Subcutaneous adipose tissue (tissue), 4 donors: ENCODE results near the gene ULK4. TPM values are rescaled to one million over a fixed set of nuclear protein-coding genes. Genes with fewer than 3 reads are reported as not detected.

Experiments
- total RNA-seq, 4 donors: library from RNA; depleted of rRNA; stranded (reverse); fragments of >200 nt; gene quantifications; one replicate each; pipeline ENCODE4 v1.1.0, GENCODE V29; 2016
- TF ChIP-seq, protein P1 (sequence below): fragments of 450-650 bp; IDR thresholded peaks from one replicate; pipeline ENCODE4 v1.5.1; 2016; ENCODE audit warnings: low read depth, mild to moderate bottlenecking, control low read depth, antibody characterized with exemption, moderate library complexity

Gene ULK4
- total RNA-seq, 4 donors from 2014 or later, result 10.6 to 32.0 (median 22.6) TPM

GRCh38 chr3:41356775-41357174, 605.1 kb downstream of the ULK4 start:
- TF ChIP-seq, protein P1, sequence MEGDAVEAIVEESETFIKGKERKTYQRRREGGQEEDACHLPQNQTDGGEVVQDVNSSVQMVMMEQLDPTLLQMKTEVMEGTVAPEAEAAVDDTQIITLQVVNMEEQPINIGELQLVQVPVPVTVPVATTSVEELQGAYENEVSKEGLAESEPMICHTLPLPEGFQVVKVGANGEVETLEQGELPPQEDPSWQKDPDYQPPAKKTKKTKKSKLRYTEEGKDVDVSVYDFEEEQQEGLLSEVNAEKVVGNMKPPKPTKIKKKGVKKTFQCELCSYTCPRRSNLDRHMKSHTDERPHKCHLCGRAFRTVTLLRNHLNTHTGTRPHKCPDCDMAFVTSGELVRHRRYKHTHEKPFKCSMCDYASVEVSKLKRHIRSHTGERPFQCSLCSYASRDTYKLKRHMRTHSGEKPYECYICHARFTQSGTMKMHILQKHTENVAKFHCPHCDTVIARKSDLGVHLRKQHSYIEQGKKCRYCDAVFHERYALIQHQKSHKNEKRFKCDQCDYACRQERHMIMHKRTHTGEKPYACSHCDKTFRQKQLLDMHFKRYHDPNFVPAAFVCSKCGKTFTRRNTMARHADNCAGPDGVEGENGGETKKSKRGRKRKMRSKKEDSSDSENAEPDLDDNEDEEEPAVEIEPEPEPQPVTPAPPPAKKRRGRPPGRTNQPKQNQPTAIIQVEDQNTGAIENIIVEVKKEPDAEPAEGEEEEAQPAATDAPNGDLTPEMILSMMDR, result no peak

DNA sequence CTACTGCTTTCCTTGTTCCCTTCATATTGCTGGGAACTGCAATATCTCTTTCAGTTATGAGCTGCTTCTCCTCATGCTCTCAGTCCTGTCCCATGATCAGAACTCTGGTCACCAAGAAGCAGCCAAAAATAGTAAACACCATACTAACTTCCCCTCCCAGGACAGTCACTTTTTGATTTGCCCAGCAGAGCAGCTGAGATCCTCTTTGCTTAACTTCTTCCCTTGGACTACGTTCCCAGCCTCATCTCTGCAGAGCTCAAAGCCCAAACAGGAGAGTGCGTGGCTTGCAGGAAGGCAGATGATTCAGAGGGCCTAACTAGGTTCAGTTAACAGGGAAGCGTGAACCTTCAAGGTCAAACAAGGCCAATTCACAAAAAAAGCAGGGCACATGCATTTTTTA, 609.4 kb downstream of the ULK4 start:
- TF ChIP-seq, protein P1, result no peak

- TF ChIP-seq, protein P1, result no peak
Measured at GRCh38 chr3:41350441-41350840, 611.5 kb downstream of the ULK4 start.

- TF ChIP-seq, protein P1, result no peak
Measured at GRCh38 chr3:41348401-41348800, 613.5 kb downstream of the ULK4 start.

DNA sequence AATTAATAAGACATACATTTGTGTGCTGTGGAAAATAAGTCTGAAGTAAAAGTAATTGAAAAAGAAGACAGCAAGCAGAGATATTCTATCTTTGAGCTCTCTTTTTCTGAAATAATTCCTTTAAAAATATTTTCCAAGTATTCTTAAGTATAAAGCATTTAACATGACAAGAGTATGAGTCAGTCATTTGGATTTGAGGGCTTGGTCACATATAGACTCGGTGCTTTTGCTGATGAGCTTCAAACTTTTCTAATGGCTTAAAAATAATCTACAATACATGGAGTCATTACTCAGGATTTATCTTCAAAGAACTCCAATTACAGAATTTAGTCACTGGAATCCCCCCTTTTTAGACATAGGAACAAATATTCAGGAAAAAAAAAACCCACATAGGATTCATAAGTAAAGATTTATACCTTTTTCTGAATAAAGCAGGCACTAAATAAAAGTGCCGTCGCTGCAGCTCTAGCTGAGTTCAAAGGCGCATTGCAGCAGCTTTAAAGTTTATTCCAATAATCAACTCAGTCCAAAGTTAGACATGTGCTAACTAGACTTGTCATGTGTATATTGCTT, 615.1 kb downstream of the ULK4 start:
- TF ChIP-seq, protein P1, result no peak

DNA sequence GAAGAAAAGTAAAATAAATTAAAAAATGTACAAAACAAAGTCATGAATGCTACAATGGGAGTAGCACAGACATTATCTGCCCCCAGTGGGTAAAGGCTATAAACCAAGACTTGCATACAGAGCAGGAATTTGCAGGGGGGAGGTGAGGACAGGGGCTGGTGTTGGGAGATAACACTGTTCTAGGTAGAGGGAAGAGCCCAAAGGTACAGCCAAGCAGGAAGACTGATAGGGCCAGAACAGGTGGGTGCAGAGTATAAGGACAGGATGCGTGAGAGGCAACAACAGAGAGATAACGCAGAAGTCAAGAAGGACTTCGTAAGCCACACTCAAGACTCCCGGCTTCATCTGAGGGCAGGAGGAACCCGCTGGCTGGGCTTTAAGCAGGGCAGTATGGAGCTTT, 616.1 kb downstream of the ULK4 start:
- TF ChIP-seq, protein P1, result no peak

GRCh38 chr3:41339758-41340157, 622.1 kb downstream of the ULK4 start:
- TF ChIP-seq, protein P1, result no peak
